ENCODE results near the gene CACNG7.

- TF ChIP-seq CTCF (IDR thresholded peaks at IDR 0.05) = no peak
- TF ChIP-seq POLR2A (IDR thresholded peaks at IDR 0.05) = no peak
Measured at GRCh38 chr19:53894707-53895106, 14.4 kb upstream of the CACNG7 start.

Measured in right lobe of liver (tissue), 4 donors.